ENCODE results near the gene ERCC8.

- TF ChIP-seq POLR2A (IDR thresholded peaks at IDR 0.05) (no peak), CTCF (IDR thresholded peaks at IDR 0.05) (no peak)
These were observed 56.4 kb downstream of the ERCC8 start for GRCh38 chr5:60888359-60889061.

All from lower leg skin (tissue), 3 donors.